ENCODE results near the gene BMAL2.

BMAL2 gene

DNA sequence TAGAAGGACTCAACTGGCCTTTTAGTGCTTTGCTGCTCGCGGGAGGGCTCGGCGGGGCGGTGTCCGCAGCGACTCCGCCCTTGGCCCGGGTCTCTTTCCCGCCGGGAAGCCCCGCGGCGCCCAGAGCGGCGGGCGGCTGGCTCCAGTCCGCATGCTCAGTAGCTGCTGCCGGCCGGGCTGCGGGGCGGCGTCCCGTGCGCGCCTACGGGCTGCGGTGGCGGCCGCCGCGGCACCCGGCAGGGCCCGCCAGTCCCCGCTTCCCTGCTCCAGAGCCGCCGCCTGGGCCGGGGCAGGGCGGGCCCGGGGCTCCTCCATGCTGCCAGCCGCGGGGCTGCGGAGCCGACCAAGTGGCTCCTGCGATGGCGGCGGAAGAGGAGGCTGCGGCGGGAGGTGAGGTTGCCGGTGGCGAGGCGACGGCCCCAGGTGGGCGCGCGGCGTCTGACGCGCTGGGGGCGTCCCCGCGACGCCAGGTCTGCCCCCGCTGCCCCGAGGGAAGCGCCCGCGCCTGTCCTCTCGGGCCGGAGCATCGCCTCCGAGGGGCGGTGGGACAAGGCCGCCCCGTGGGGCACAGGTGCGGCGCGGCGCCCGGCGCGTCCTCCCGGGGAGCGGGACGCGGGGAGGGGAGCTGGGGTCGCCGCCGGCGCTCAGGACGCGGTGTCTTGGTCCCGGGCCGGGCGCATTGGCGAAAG, at the start of gene BMAL2:
BMAL2 (plus strand) TSS at position 123 of the 689 bp plus-strand sequence; CDS start at position 360, 237 bp downstream.
- DNase-seq, result peak; percentile 36

DNA sequence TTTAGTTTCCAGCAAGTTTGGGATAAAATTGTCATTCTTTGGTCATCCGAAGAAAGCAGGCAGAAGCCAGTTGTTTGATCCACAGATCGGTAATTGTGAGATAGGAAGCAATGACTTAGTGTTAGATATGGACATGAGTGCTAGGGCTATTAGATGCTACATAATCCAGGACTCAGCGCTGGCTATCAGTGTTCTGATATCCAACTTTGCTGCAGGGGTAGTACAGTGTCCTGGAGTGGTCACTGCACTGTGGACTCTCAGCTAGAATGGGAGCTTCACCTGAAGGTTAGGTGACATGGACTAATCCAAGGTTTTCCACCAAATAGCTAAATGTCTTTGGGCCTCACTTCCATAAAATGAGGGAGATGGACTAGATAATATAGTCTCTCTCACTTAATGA, 48.6 kb upstream of the BMAL2 start:
- no peak for DNase-seq

DNA sequence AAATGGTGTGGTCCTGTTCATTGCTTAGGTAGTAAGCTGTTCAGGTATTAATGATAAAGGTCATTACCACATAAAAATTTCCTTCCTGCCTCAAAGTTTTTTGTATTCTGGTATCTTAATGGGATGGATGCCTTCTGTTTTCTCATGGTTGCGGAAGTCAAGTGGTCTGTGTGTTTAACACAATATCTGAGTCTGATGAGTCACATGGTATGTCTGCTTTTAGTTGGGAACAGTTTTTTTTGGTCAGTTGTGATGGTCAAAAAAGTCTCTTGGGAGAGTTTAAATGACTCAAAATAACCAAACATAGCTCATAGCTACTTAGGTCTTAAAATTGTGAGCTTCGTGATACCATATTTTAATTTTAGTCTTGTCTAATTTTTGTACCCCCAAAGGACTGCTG, 47.9 kb upstream of the BMAL2 start:
- DNase-seq, result no peak

GRCh38 chr12:27285403-27285802, 47.2 kb upstream of the BMAL2 start:
- DNase-seq, result no peak

DNA sequence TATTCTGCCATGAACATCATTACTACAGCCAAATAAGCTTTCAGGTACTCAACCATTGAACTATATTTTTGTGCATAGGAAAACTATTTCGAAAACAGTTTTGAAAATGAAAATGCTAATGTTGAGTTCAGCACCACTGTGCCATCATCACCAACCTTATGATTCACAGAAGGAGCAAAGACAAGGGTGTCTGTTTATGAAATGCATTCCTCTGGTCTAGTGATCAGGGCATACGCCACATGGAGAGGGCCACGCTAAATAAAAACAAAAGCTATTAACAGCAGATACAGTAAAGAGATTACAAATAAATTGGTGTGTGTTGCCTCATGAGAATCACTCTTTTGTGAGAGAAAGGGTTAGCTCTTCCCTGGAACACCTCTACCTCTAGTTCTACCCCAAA, 43.2 kb upstream of the BMAL2 start:
- no peak for DNase-seq

- no peak for DNase-seq
Observed at GRCh38 chr12:27290501-27291168, 42.0 kb upstream of the BMAL2 start.

GRCh38 chr12:27291862-27292261, 40.8 kb upstream of the BMAL2 start:
- DNase-seq, result no peak

- no peak for DNase-seq
Observed at GRCh38 chr12:27292718-27293117, 39.9 kb upstream of the BMAL2 start.

DNA sequence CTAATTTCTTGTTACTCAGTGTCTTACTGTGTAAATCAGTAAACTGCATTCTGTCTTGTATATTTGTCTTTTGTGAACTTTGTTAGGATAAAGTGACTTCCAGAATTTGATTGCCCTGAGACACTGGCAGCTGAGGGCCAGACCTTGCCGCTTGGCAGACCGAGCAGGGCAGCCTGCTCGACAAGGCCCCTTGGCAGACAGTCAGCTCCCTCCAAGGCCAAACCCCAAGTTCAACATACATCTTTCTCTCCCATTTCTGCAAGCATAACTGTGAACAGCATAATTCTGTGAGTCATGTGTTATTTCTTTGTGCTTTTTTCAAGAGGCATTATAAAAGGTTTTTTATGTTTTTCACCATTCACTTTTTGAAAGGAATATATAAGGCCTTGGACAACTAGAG, 39.2 kb upstream of the BMAL2 start:
- DNase-seq, result no peak

GRCh38 chr12:27296674-27297073, 36.0 kb upstream of the BMAL2 start:
- no peak for DNase-seq

- no peak for DNase-seq
Observed at GRCh38 chr12:27297566-27297965, 35.1 kb upstream of the BMAL2 start.

GRCh38 chr12:27299102-27299501, 33.5 kb upstream of the BMAL2 start:
- DNase-seq, result no peak

DNA sequence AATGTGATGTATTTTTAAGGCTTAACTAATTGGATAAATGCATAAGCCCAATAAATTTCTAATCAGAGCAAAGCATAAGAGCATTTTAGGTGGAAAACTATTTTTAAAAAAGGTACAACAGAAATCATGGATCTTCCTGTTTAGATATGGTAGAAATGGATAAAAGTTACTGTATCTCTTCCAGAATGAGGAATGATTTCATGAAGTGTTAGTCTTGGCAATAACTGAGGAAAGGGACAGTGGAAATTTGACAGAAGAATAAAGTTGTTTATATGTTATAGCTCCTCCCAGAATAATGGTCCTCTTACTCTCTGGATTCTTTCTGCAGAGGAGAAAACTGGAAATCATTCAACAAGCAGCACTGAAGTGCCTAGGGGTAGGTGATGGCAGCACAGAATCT, 32.4 kb upstream of the BMAL2 start:
- DNase-seq, result no peak

GRCh38 chr12:27303139-27304111, 29.2 kb upstream of the BMAL2 start:
- no peak for DNase-seq

GRCh38 chr12:27304856-27305255, 27.8 kb upstream of the BMAL2 start:
- no peak for DNase-seq

GRCh38 chr12:27305673-27306456, 26.8 kb upstream of the BMAL2 start:
- DNase-seq, result no peak

DNA sequence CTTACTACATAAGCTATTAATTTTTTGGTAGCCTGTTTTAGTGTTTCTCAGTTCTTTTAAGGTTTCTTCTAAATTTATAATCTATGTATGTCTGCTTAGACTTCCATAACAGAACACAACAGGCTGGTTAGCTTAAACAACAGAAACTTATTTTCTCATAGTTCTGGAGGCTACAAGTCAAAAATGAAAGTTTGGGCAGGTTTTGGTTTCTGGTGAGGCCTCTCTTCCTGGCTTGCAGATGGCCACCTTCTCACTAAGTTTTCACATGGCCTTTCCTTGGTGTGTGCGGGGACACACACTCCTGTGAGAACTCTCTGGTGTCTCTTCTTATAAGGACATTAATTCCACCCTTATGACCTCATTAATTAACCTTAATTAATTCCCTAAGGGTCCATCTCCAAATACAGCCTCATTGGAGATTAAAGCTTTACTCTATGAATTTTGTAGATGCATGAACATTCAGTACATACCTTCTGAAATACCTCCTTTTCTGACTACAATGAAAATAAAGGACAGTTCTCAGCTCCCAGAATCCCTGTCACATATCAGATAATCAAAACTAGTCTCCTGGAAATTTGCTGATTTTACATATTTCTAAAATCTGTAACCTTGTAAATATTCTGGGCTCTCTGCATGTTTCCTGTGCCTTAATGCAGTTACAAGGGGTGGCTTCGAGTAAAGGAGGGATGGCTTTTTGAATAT, 23.2 kb upstream of the BMAL2 start:
- DNase-seq, result no peak

GRCh38 chr12:27309995-27310315, 22.7 kb upstream of the BMAL2 start:
- DNase-seq, result no peak

DNA sequence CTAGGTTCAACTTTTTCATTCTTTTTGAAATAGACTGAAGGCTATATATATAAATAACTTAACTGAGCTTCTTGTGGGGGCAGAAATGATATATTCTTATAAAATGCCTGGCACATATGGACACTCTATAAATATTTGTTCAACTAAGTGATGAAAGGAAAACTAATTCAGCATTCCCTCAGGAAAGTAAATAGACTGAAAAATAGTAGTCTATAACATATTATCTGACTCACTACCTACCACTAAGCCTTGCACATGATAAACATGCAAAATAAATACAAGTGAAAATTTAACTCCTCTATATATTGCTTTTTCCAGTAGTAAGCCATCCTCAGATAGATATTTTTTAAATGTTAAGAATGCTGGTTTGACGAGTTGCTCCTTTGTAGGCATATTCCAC, 15.7 kb upstream of the BMAL2 start:
- no peak for DNase-seq

- no peak for DNase-seq
Observed at GRCh38 chr12:27319409-27319808, 13.2 kb upstream of the BMAL2 start.

DNA sequence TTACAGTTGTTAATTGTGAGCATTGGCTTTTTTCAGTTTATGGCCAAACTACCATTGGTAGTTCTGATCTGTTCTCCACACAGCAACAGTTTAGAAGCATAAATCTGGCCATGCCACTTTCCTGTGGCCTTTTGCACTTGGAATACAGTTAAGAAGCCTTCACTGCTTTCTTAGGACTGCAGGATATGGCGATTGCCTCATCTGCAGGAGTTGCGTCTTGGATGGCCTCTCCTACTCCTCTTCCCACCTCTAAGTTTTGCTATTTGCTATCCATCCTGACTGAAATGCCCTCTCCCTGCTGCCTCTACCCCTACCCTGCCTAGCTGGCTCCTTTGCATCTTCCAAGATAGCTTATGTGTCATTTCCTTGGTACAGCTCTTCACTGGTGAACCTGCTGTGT, 12.8 kb upstream of the BMAL2 start:
- no peak for DNase-seq

DNA sequence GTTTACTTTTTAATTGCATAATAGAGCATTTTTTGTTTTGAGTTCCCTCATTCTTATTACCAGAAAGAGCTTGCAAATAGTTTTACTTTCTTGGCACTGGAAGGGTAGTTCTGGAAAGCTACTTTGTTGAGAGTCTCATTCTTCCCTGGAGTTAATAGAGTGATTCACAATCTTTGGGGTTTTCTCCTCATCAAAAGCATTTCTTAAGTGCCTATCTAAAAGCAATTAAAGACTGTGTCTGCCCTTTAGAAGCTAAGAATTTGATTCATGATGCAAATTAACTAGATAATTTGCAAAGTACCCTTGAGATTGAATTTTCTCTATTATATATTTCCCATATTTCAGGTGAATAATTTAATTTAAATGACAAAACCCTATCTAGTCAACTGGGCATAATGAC, 8.1 kb upstream of the BMAL2 start:
- no peak for DNase-seq

Data from stimulated activated CD4-positive, alpha-beta T cell treated with anti-CD3 and anti-CD28 coated beads, Interleukin-12 subunit alpha, Interleukin-12 subunit beta, amount 100 ng/mL, for 4 hours (primary cell).